GM18907 (cell line): ENCODE data around the gene ROBO2.
"Not testable (repeated sequence)": the region's sequence is repeated elsewhere in the genome, so short reads cannot be mapped to it uniquely, and the experiment has no call there.

Source experiments
- ATAC-seq: cut with Tn5 transposase; IDR thresholded peaks from one replicate; pipeline ENCODE4 v1.9.1; 2021; ENCODE audit warnings: mild to moderate bottlenecking, moderate library complexity; ENCODE audit not compliant: unreplicated experiment

The ROBO2 gene

GRCh38 chr3:77394046-77394445 lies 354.1 kb downstream of the ROBO2 start:
- ATAC-seq: no peak

- no peak for ATAC-seq
These were observed 365.0 kb downstream of the ROBO2 start for GRCh38 chr3:77404871-77405270.

GRCh38 chr3:77407441-77407840 lies 367.5 kb downstream of the ROBO2 start:
- ATAC-seq: no peak

GRCh38 chr3:77410334-77410733 lies 370.4 kb downstream of the ROBO2 start:
- ATAC-seq: not testable (repeated sequence)

GRCh38 chr3:77411334-77411733 lies 371.4 kb downstream of the ROBO2 start:
- ATAC-seq: no peak

- no peak for ATAC-seq
These were observed 372.1 kb downstream of the ROBO2 start for GRCh38 chr3:77412021-77412438.

GRCh38 chr3:77412584-77412983 lies 372.7 kb downstream of the ROBO2 start:
- ATAC-seq: no peak

- no peak for ATAC-seq
These were observed 375.0 kb downstream of the ROBO2 start for GRCh38 chr3:77414881-77415280.

- ATAC-seq: no peak
These were observed 380.4 kb downstream of the ROBO2 start for GRCh38 chr3:77420336-77420735.

GRCh38 chr3:77421916-77422315 lies 382.0 kb downstream of the ROBO2 start:
- no peak for ATAC-seq

GRCh38 chr3:77426531-77426930 lies 386.6 kb downstream of the ROBO2 start:
- no peak for ATAC-seq

GRCh38 chr3:77427528-77427927 lies 387.6 kb downstream of the ROBO2 start:
- no peak for ATAC-seq

GRCh38 chr3:77436908-77437307 lies 397.0 kb downstream of the ROBO2 start:
- no peak for ATAC-seq

- ATAC-seq: no peak
These were observed 406.2 kb downstream of the ROBO2 start for GRCh38 chr3:77446084-77446483.

- ATAC-seq: no peak
These were observed 406.9 kb downstream of the ROBO2 start for GRCh38 chr3:77446761-77447160.

- no peak for ATAC-seq
These were observed 409.8 kb downstream of the ROBO2 start for GRCh38 chr3:77449459-77450350.

- no peak for ATAC-seq
These were observed 416.5 kb downstream of the ROBO2 start for GRCh38 chr3:77456431-77456830.

- ATAC-seq: no peak
These were observed 417.0 kb downstream of the ROBO2 start for GRCh38 chr3:77456906-77457305.

- no peak for ATAC-seq
These were observed 420.0 kb downstream of the ROBO2 start for GRCh38 chr3:77459926-77460325.

GRCh38 chr3:77460326-77460725 lies 420.4 kb downstream of the ROBO2 start:
- ATAC-seq: no peak

GRCh38 chr3:77462951-77463350 lies 423.1 kb downstream of the ROBO2 start:
- ATAC-seq: no peak

GRCh38 chr3:77464111-77464688 lies 424.3 kb downstream of the ROBO2 start:
- ATAC-seq: no peak
